Upper lobe of left lung (tissue), 6 donors: ENCODE results near the gene NR0B2. TPM values are rescaled to one million over a fixed set of nuclear protein-coding genes. Genes with fewer than 3 reads are reported as not detected.

ENCODE experiments used
- ATAC-seq, 2 donors: fragments of 200-7000 bp; cut with Tn5 transposase; one replicate each; pipeline ENCODE4 v1.9.1; 2022; ENCODE audit warnings: mild to moderate bottlenecking in 2 of 2, moderate library complexity in 2 of 2; ENCODE audit not compliant: low FRiP score in 2 of 2
- DNase-seq, 2 donors: peaks; one replicate each; pipeline ENCODE4 v3.0.0-alpha.2; 2019 to 2020
- H3K27ac ChIP-seq, 4 donors: fragments of 200-600 bp; sonication (generic); one replicate each; pipeline ENCODE4 v1.5.1; 2016 to 2019
- H3K27me3 ChIP-seq, 4 donors: fragments of 200-600 bp; sonication (generic); one replicate each; pipeline ENCODE4 v1.5.1; 2017 to 2019
- H3K36me3 ChIP-seq, 4 donors: fragments of 200-600 bp; sonication (generic); one replicate each; pipeline ENCODE4 v1.5.1; 2016 to 2019
- H3K4me1 ChIP-seq, 4 donors: fragments of 200-600 bp; sonication (generic); one replicate each; pipeline ENCODE4 v1.5.1; 2018 to 2019
- H3K4me3 ChIP-seq, 4 donors: fragments of 200-600 bp; sonication (generic); one replicate each; pipeline ENCODE4 v1.5.1; 2017 to 2019; ENCODE audit warnings: mild to moderate bottlenecking in 2 of 4, moderate library complexity in 1 of 4
- H3K9me3 ChIP-seq, 4 donors: fragments of 200-600 bp; sonication (generic); one replicate each; pipeline ENCODE4 v1.5.1; 2018 to 2019
- CTCF ChIP-seq, 6 experiments: fragments of 450-650 bp in 4 of 6; fragments of 200-600 bp in 2 of 6; sonication (generic) in 2 of 6; IDR thresholded peaks; one replicate each; pipeline ENCODE4 v1.5.1; 2016 to 2019; ENCODE audit warnings: antibody characterized with exemption in 6 of 6
- EP300 ChIP-seq, 4 donors: sonication (generic); formaldehyde crosslinking; IDR thresholded peaks; one replicate each; pipeline ENCODE4 v1.5.1; 2017; ENCODE audit warnings: antibody characterized with exemption in 4 of 4, control low read depth in 2 of 4
- POLR2A ChIP-seq, 4 donors: fragments of 450-650 bp; IDR thresholded peaks; one replicate each; pipeline ENCODE4 v1.5.1; 2016 to 2017; ENCODE audit warnings: antibody characterized with exemption in 4 of 4, mild to moderate bottlenecking in 2 of 4
- POLR2AphosphoS5 ChIP-seq, 2 donors: sonication (generic); formaldehyde crosslinking; IDR thresholded peaks; one replicate each; pipeline ENCODE4 v1.5.1; 2017; ENCODE audit warnings: antibody characterized with exemption in 2 of 2
- WGBS, 2 donors: methylation state at CpG; one replicate each; pipeline ENCODE4 v1.1.5; 2017 to 2018; 5-methylcytosine and 5-hydroxymethylcytosine counted together
- total RNA-seq, 6 donors: library from RNA; depleted of rRNA in 4 of 6; stranded (reverse); fragments of >200 nt in 4 of 6; gene quantifications; one replicate each; pipeline versions ENCODE4 v1.1.0 to v1.2.1, GENCODE V29; 2016 to 2021
- donor health status: DM: no; HTN: no; CAD: no; lungs with moderate emphysema.
- donor health status: DM: no; HTN: yes; CAD: no; lungs with severe emphysema.

Gene NR0B2
- total RNA-seq, 6 donors from 2014 or later, result 0.89 to 8.8 (median 2.4) TPM; not detected in 1

GRCh38 chr1:26900815-26901511 lies 12.8 kb downstream of the NR0B2 start:
- DNase-seq (no peak), ATAC-seq (no peak)
- peaks cover 15 to 28% (median 16%) of the 10 kb centered on the region in 4 donors for H3K4me1 ChIP-seq
- peaks cover 5 to 24% (median 13%) of the 10 kb centered on the region in 4 donors for H3K36me3 ChIP-seq
- no peaks in the 10 kb centered on the region for H3K9me3 ChIP-seq
- WGBS, 2 donors, result 62 to 63% methylated on average over 18 of the region's 18 CpGs
- peak overlapping the region; percentile 85 to 93 (median 88) for H3K27ac ChIP-seq
- H3K4me3 ChIP-seq, result peak overlapping the region; percentile 71 to 100 (median 84)
- H3K27me3 ChIP-seq, result no peaks in the 10 kb centered on the region
- TF ChIP-seq POLR2A (IDR thresholded peaks at IDR 0.05) (no peak), EP300 (IDR thresholded peaks at IDR 0.05) (no peak), CTCF (IDR thresholded peaks at IDR 0.05) (no peak), POLR2AphosphoS5 (IDR thresholded peaks at IDR 0.05) (no peak)

DNA sequence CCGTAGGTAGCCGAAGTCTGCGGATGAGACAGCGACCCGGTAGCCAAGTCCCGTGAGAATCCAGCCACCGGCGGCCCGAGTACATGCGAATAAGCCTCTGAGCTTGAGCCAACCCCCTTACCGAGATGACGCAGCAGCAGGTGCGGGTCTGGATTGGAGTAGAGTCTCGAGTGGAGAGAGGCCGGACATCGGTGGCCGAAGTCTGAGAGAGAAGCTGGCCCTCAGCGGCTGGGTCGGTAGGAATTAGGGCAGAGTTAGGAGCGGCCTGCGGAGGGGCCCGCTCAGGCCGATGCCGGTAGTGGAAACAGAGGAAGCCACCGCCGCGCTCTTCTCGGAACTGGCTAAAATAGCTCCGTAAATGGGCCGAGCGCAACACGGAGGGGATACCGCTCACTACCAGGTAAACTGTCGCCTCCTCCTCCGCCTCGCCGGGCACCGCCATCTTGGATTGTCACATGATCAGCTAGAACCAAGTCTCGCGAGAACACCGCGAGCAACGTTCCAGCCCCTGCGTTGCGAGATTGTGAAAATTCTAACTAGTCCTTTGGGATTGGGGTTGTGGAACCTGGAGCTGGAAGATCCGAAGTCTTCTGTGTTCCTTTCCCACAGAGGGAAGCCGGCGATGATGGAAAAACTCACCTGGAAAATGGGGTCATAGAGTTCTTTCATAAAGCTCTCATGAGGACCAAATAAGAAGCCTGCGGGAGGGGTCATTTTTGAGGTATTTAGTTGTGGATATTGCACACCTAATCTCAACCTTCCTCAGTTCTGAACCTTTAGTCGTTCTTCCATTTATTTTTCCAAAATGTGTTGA lies 13.6 kb downstream of the NR0B2 start, which contains the start of gene GPATCH3:
GPATCH3 (minus strand) TSS at position 467 of the 814 bp plus-strand sequence; CDS start at position 442, 25 bp downstream.
- ATAC-seq, result peak; percentile 90 to 95
- H3K27ac ChIP-seq, result peak within 1 kb of the TSS; percentile 85 to 93 (median 88)

GRCh38 chr1:26897351-26897750 lies 16.4 kb downstream of the NR0B2 start:
- H3K4me3 ChIP-seq, result no peak overlapping the region
- TF ChIP-seq POLR2AphosphoS5 (IDR thresholded peaks at IDR 0.05) (no peak), EP300 (IDR thresholded peaks at IDR 0.05) (no peak), CTCF (IDR thresholded peaks at IDR 0.05) (no peak), POLR2A (IDR thresholded peaks at IDR 0.05) (no peak)
- H3K27ac ChIP-seq, result no peak overlapping the region
- H3K4me1 ChIP-seq, result peaks cover 15 to 28% (median 16%) of the 10 kb centered on the region in 4 donors
- 86 to 96% methylated on average over 8 to 9 of the region's 9 CpGs for WGBS, 2 donors
- no peak for ATAC-seq
- H3K9me3 ChIP-seq, result no peaks in the 10 kb centered on the region
- H3K36me3 ChIP-seq, result peaks cover 22 to 60% (median 44%) of the 10 kb centered on the region in 4 donors
- no peak for DNase-seq
- H3K27me3 ChIP-seq, result no peaks in the 10 kb centered on the region

More for the DNA sequence above, 13.6 kb downstream of the NR0B2 start, which contains the start of gene GPATCH3:
- Histone ChIP-seq H3K27me3 (no peaks in the 10 kb centered on the region), H3K9me3 (no peaks in the 10 kb centered on the region), H3K4me1 (peaks cover 15 to 28% (median 16%) of the 10 kb centered on the region in 4 donors), H3K36me3 (peaks cover 7 to 31% (median 17%) of the 10 kb centered on the region in 4 donors), H3K4me3 (peak within 1 kb of the TSS; percentile 71 to 100 (median 84))
- 0 to 1% methylated on average over 44 to 50 of the region's 50 CpGs for WGBS, 2 donors
- DNase-seq, result peak; percentile 88 to 91
- peak; percentile 81 to 95 for TF ChIP-seq POLR2AphosphoS5 (IDR thresholded peaks at IDR 0.05)
- peak in 1 of 4 donors; percentile 27 for TF ChIP-seq EP300 (IDR thresholded peaks at IDR 0.05)
- TF ChIP-seq CTCF (IDR thresholded peaks at IDR 0.05), result peak in 2 of 6 experiments; percentile 6 to 10
- peak in 3 of 4 donors; percentile 35 to 83 (median 78) for TF ChIP-seq POLR2A (IDR thresholded peaks at IDR 0.05)

DNA sequence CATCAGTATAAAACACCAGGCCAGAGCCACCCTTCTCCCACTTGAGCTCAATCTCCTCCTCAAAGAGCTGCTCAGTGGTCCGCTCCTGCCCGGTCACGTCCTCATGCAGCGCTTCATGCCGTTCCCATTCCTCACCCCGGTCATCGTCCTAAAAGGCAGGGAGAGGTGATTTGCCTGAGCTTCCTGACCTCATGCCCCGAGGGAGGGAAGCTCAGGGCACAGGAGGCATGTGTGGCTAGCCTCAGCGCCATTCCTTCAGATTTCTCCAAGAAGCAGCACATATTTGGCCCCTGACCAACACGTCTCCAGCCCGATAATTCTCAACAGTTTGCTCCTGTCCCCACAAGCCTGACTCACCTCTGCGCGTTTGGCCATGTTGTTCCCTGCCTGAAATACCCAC lies 19.5 kb downstream of the NR0B2 start:
- H3K9me3 ChIP-seq, result no peaks in the 10 kb centered on the region
- no peak overlapping the region for H3K4me3 ChIP-seq
- ATAC-seq (no peak), DNase-seq (no peak)
- 91% methylated on average over 13 of the region's 13 CpGs for WGBS, 2 donors
- TF ChIP-seq CTCF (IDR thresholded peaks at IDR 0.05), result no peak
- TF ChIP-seq EP300 (IDR thresholded peaks at IDR 0.05), result no peak
- TF ChIP-seq POLR2AphosphoS5 (IDR thresholded peaks at IDR 0.05), result no peak
- TF ChIP-seq POLR2A (IDR thresholded peaks at IDR 0.05), result no peak
- peaks cover 14 to 27% (median 14%) of the 10 kb centered on the region in 4 donors for H3K4me1 ChIP-seq
- no peaks in the 10 kb centered on the region for H3K27me3 ChIP-seq
- H3K27ac ChIP-seq, result no peak overlapping the region
- H3K36me3 ChIP-seq, result peaks cover 22 to 65% (median 48%) of the 10 kb centered on the region in 4 donors
